Right renal pelvis (tissue), 4 donors: ENCODE data around the gene CCDC158. TPM values are rescaled to one million over a fixed set of nuclear protein-coding genes. Genes with fewer than 3 reads are reported as not detected.
"Not testable (repeated sequence)": the region's sequence is repeated elsewhere in the genome, so short reads cannot be mapped to it uniquely, and the experiment has no call there.

Experiments used
- DNase-seq, 4 donors: peaks; one replicate each; pipeline ENCODE4 v3.0.0-alpha.2; 2013; ENCODE audit warnings: low read depth in 4 of 4, low spot score in 3 of 4, missing footprints in 1 of 4
- polyA plus RNA-seq, 4 donors: library from polyadenylated mRNA; unstranded; fragments of 120-200 nt; gene quantifications; one replicate each; pipeline ENCODE4 v1.2.1, GENCODE V29; 2013; ENCODE audit not compliant: insufficient read length in 4 of 4

CCDC158 gene
- polyA plus RNA-seq, 4 donors, result 0.55 to 1.0 (median 0.77) TPM

DNA sequence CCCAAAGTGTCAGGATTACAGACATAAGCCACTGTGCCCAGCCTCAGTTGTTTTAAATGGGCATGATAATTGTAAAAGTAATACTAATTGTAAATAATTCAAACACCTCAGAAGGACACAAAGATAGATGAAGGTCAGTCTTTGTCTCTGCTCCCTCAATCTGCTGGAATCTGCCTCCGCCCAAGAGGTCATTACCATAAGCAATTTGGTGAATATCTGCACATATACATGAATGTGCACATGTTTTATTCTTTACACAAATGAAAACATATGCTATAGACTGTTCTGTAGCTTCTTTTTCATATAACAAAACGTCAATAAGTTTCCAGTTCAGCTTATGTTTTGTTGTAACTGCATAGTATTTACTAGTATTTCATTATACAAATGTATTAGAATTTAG, 107.4 kb downstream of the CCDC158 start:
- DNase-seq, result no peak

DNA sequence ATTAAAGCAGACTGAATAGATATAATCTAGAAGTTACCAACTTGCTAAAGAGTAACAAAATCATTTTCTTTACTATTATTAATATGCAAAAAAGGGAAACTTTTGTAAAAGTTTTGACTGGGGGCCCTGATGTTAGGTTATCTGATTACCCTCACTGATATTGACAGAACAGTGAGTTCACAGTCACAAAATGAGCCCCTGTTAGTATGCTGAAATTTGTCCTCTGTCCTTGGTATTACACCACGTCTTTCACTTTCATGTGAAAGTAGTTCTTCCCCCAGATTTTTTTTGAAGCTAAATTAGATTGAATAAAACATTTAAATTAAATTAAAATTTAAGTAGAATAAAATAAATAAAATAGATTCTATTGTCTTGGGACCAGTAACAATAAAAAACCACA, 108.5 kb downstream of the CCDC158 start:
- no peak for DNase-seq

DNA sequence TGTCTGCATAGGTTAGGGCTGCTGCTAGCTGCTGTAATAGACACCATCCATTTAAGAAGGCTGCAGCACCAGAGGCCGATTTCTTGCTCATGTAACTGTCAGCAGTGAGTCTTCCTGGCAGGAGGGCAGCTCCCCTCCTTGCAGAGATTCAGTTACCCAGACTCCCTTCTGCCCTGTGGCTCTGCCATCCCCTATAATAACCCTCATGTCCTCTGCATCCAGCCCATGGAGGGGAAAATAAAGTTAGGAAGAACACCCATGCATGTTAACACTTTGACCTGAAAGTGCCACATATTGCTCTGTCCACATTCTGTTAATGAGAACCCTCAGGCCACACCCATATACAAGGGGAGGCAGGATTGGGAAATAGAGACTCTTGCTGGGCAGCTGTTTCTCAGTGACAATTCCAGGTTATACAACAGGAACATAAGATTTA, 109.0 kb downstream of the CCDC158 start:
- no peak for DNase-seq

DNA sequence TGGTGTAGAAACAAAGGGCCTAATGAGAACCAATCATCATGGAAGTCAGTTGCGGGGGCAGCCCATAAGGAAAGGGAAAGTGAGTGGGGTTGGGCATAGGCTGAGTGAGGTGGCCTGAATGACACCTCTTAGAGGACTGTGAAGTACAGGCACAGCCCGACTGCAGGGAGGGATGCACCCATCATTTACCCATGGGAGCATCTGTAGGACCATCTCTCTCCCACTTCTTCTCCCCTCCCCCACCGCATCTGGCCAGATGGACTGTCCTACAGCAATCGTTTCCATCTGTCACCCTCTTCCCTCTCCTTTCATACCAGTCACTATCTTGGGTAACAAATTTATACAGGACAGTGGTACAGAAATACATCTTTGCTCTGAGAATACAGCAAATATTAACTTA, 110.3 kb downstream of the CCDC158 start:
- DNase-seq, result no peak

DNA sequence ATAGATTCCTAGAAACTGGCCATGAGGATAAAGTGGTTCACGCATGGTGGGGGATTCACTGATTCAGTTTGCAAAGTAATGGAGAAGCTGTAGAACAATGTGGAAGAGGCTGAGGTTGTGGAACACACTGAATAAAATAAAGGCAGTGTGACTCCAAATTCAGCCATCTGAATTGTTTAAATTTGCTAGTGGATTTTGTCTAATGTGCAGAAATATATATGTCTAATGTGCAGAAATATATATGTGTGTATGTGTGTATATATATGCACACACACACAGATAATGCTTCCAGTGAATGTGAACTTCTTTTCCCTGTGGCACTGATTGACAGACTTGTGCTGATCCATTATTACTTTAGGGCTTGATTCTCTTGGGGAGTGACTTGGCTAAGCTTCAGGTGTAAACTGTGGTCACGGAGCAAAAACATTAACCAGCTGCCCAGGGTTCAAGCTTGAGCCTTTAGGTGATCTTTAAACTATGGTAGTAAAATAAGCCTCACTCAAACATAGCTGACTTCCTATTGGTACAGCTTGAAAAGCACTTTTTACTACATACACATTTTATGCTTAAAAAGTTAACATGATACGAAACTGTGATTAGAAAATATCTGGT, 110.9 kb downstream of the CCDC158 start:
- DNase-seq, result no peak

DNA sequence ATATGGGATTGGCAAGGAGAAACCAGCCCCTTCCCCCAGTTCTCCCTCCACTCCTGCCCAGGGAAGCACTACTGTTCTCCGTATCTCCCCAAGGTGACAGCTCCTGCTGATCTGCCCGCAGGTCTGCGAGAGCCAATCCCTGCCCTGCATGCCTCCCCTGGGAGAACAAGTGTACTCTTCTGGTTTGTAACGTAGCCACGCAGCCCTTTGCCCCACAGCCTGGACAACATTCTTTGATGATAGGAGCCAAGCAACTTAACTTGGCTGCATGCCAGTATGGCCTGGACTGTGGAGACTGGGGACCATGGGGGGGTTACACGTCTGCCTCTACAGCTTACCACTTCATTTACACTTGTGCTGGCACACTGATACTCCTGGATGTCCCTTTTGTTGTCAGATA, 112.4 kb downstream of the CCDC158 start:
- DNase-seq, result no peak

DNA sequence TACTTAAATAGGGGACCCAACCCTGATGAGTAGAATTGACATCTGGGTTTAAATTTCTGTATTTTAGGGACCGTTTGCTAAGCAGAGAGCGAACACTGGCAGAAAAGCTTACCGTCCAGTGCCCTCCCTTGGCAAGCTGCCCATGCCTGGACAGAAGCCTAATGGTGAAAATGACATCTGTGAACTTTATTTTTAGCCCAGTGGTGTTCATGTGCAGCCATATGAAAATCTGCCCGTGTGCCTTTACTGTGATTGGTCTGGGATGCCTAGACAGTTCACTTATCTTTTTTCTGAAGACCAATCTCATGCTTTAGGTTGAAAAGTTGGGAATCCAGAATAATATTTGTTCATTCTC, 113.3 kb downstream of the CCDC158 start:
- DNase-seq, result no peak

DNA sequence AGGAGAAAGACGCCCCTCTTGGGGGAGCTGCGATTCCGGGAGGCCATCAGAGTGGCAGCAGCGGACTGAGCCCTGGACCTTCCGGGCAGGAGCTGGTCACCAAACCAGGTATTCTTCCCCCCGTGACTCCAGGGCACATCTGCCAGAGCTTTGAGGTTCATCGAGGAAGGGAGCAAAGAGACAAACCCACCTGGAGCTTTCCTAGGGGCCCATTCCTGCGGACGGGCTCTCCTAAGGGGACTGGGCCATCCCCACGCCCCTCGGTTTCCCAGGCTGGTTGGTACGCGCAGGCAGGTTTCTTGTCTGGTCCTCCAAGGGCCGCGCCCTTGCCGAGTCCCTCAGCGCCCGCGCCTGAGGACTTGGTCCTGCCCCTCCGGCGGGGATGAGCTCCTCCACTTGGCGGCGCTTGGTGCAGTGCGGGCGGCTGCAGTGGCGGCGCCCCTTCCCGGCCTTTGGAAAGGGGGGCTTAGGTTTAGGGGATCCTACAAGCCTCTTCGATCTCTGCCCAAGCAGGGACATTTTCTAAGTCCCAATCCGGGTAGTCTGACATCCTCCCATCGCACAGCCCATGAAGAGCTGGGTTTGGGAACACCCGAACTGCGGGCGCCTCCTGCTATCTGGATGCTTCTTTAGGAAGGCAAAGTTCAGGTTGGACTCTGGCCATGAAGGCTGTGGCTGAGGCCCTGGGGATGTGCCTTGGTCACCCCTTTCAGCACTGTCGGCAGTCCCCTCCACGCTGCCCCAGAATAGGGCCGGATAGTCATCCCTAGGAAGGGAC, 113.9 kb downstream of the CCDC158 start:
- DNase-seq, result peak in 1 of 4 donors; percentile 25

DNA sequence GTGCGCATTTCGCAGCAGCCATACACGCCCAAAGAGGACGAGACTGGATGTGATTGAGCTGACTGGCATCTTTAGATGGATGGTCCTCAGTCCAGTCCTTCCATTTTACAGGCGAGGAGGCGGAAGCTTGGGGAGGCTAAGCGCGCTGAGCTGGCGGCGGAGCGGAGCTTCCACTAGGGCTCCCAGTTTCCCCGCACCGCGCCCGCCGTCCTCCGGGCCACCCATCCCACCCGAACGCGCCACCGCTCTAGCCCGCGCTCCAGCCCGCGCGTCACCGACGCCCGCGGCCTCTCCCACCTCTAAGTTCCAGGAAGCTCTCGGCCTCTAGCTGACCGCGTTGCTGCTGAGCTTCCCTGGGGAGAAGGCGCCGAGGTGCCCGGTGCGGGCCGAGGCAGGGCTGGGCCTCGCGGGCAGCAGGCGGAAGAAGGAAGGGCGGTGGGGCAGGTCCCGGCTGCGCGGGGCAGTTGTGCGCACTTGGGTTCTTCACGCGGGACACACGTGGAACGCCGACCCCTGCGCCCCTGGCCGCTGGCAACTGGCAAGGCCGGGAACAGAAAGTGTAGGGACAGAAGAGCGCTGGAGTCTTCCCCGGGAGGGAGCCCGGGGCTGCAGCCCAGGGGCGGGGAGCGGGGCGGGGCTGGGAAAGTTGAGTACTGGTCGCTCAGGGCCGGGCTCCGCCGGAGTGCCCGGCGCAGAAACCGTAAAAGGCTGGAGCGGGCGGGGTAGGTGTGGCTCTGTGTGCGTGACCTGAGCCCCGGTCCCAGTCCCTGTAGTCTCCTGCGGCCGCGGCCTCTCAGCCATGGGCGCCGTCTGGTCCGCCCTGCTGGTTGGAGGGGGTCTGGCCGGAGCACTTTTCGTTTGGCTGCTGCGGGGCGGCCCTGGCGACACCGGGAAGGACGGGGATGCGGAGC, 114.7 kb downstream of the CCDC158 start, which contains the start of gene STBD1:
Gene STBD1 (plus strand): TSS at position 763 of the 911 bp plus-strand sequence. CDS start 37 bp downstream, at position 800.
- DNase-seq, result peak; percentile 44 to 57 (median 47)

DNA sequence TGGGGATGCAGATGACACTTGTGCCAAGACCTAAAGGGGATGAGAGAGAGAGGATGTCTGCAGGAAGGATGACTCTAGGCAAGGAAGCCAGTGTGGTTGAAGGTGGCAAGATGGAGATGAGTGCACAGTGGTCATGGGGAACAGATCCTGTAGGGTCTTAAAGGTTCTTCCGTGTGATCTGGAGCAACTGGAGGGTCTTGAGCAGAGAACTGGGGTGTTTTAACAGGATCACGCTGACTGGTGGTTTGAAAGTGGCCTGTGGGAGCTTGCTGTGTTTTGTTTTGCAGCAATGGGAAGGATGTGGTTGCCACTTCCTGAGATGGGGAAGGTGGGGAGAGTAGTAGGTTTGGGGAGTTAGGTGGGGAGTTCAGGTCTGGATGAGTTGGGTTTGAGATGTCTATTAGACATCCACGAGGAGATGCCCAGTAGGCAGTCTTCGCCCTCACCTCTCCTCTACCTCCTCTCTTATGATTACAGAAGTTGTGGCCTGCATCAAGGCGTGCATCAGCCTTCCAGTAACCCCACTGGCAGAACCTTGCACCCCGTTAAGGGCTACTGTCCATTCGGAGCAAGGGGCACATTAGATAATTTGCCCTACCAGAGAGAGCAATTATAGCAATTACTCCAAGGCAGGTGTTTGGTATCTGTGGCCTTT, 115.8 kb downstream of the CCDC158 start:
- DNase-seq, result no peak

DNA sequence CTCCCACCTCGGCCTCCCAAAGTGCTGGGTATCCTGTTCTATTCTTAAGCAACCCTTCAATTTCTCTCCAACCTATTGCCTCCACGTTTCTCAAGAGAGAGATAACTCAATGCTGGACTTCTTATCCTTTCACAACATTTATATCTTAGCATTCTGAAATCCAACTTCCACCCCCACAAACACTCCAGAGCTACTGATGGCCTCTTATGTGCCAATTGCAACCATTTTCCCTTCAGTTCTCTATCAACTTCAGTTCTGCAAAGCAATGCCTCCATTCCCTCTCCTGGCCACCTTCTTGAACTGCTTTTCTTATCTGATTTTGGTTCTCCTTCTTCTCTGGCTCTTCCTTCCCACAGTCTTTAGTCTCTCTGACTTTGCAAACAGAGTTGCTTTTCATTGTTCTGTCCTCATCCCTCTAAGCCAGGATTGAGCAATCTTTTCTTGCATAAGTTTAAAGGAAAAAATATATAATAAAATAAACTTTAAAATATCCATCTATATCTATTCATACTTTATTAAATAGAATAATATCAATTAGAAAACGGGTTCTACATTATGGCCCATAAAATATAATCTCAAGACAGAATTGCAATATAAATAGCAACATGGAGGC, 118.0 kb downstream of the CCDC158 start:
- DNase-seq, result no peak

DNA sequence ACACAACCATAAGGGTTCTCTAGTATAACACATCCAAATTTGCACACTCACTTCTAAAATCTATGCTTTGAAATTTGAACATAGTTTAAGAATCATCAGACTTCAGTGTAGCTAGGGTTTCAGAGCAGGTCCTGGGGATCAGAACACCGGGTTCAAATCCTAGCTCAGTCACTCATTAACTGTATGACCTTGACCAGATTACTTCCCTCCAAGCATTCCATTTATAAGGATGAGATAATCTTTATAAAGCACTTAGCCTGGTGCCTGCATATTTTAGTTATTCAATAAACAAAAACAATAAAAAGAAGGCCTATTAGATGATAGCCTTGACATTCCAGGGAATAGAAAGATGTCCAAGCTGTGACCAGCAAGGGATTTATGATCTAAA, 119.2 kb downstream of the CCDC158 start:
- no peak for DNase-seq

DNA sequence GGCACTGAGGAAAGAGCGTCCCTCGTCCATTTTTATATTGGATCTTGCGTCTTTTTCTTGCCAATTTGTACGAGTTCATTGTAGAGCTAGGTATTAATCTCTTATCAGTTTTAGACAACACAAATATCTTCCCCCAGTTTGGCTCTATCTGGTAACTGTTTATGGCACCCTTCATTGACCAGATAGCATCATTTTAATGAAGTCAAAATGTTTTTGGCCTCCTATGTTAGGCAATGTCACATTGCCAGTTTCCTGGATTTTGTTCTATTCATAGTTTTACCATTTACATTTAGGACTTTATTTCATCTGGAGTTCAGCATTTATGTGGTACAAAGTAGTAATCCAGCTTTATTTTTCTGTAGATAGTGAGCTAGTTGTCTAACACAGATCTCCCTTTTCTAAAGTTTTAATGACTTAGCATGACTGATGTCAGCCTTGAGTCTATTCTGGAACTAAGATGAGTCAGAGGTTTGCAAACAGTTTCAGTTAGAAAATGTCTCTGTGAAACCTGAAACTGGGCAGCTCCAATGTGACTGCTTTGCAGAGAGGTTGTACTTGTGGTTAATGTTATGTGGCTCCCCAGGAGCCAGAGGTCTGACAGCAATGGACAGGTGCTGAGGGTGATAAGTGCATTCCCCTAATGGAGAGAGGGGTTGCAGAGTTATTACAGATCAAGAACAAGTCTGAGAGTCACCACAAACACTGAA, 119.7 kb downstream of the CCDC158 start:
- DNase-seq, result peak in 1 of 4 donors; percentile 5

DNA sequence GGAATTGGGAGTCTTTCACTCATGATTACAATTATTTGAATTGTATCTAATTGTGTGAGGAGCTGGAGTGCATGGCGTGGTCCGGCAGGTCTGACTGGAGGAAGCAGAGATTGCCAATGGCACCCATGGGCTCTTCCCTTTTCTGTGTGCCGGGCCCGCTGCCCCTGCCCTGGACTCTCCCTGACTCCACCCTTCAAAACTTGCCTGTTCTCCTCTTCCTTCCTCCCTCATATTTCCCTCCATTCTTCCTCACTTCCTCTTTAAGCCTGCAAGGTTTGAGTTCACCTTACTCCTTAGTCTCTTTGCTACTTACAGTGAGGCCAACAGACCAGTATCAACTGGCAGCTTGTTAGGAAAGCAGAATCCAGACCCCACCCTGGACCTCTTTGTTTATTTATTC, 120.9 kb downstream of the CCDC158 start:
- no peak for DNase-seq

DNA sequence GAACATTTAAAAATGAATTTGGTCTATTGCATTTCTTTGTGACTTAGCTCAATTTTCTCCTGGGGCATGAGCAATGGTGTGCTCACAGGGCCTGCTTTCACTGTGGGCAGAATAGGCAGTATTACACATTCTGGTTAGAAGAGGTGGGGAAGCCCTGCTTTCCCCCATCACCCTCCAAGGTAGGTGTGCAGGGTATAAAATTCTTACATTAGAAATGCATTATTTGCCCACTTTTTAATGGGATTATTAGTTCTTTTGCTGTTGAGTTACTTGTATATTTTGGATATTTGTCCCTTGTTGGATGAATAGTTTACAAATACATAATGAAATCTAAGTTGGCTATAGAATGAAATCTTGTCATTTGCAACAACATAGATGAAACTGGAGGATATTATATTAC, 122.7 kb downstream of the CCDC158 start:
- DNase-seq, result no peak

DNA sequence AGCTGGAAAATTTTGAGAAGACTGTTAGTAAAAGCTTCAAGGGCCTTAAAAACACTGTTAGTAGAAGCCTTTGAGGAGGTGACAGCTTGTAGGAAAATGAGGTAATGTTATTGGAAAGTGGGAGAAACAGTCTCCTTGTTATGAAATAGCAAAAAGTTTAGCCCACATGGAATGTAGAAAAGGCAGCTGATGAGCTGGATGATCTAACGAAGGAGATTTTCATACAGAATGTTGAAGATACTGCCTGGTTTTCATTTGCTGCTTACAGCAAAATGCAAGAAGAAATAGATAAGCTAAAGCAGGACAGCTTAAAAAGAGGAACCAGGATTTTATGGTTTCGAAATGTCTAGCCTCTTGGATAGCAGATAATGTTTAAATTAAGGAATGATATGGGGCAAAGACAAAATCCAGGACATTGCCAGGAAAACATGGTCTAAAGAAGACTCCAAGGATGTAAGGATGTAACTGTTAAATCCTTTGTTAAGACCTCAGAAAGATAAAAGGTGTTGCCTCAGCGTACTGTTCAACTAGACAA, 124.6 kb downstream of the CCDC158 start:
- no peak for DNase-seq

DNA sequence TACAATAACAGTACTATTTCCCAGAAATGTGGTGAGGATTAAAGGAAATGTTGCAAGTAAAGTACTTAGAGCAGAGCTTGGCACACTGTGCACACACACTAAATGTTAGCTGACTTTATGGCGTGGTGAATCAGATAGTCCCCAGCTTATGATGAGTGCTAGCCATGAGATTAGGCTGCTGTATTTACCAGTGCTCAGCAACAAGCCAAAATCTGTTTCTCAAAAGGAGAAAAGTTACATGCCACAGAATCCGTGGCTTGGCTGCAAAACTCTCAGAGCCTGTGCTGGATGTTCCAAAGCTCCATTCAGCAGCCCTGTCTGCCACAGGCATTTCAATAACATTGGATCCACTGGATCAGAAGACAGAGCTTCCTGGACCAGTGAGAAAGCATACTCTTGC, 127.2 kb downstream of the CCDC158 start:
- DNase-seq, result no peak

DNA sequence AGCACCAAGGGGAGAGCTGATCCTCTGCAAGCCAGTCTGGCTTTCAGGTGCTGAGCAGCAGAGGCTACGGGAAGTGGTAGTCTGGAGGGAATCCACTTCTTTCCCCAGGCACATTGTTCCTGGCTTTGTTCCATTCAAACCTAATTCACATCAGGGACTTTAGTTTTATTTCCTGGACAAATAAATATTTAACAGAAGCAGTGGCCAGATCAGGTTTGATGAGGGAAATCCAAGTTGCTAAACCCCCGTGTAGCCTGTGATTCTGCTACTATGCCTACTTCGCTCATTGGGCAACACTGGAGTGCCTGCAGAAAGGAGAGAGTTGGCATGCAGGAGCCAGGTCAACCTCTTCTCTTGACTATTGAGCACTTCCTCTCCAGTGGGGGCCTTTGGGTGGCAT, 128.2 kb downstream of the CCDC158 start:
- no peak for DNase-seq

DNA sequence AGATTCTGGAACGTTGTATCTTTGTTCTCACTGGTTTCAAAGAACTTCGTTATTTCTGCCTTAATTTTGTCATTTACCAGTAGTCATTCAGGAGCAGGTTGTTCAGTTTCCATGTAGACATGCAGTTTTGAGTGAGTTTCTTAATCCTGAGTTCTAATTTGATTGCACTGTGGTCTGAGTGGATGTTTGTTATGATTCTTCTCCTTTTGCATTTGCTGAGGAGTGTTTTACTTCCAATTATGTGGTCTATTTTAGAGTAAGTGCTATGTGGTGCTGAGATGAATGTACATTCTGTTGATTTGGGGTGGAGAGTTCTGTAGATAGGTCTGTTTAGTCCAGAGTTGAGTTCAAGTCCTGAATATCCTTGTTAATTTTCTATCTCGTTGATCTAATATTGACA, 133.1 kb downstream of the CCDC158 start:
- not testable (repeated sequence) for DNase-seq
